BLaER1 (cell line): ENCODE data around the gene ASPN.

Experiments used
- H3K27ac ChIP-seq: shearing (Covaris generic); formaldehyde crosslinking; 2 replicates; pipeline ENCODE4 v1.8.1; 2022
- H3K27me3 ChIP-seq: shearing (Covaris generic); formaldehyde crosslinking; 2 replicates; pipeline ENCODE4 v1.8.1; 2022
- H3K36me3 ChIP-seq: shearing (Covaris generic); formaldehyde crosslinking; 2 replicates; pipeline ENCODE4 v1.8.1; 2022
- H3K4me1 ChIP-seq: shearing (Covaris generic); formaldehyde crosslinking; 2 replicates; pipeline ENCODE4 v1.8.1; 2022
- H3K4me2 ChIP-seq: shearing (Covaris generic); formaldehyde crosslinking; 2 replicates; pipeline ENCODE4 v1.8.1; 2022
- H3K4me3 ChIP-seq: shearing (Covaris generic); formaldehyde crosslinking; 2 replicates; pipeline ENCODE4 v1.8.1; 2022
- H3K9ac ChIP-seq: shearing (Covaris generic); formaldehyde crosslinking; 2 replicates; pipeline ENCODE4 v1.8.1; 2022
- H3K9me3 ChIP-seq: shearing (Covaris generic); formaldehyde crosslinking; 2 replicates; pipeline ENCODE4 v1.8.1; 2022
- H4K20me1 ChIP-seq: shearing (Covaris generic); formaldehyde crosslinking; 2 replicates; pipeline ENCODE4 v1.8.1; 2022
- Cebpa-rat ChIP-seq: shearing (Covaris generic); IDR thresholded peaks from 2 replicates; pipeline ENCODE4 v1.8.1; 2022

Gene ASPN

GRCh38 chr9:92520837-92521236 is 38.5 kb upstream of the ASPN start:
- Histone ChIP-seq H3K9me3 (0 out of 2 replicates have a peak, but pooled peaks cover 5% of the 10 kb centered on the region), H3K36me3 (0 out of 2 replicates have a peak, but pooled peaks cover 4% of the 10 kb centered on the region), H4K20me1 (no peaks in the 10 kb centered on the region), H3K9ac (no peak overlapping the region), H3K27ac (no peak overlapping the region), H3K4me1 (no peaks in the 10 kb centered on the region), H3K27me3 (no peaks in the 10 kb centered on the region), H3K4me3 (no peak overlapping the region), H3K4me2 (no peak overlapping the region)
- no peak for TF ChIP-seq Cebpa-rat

DNA sequence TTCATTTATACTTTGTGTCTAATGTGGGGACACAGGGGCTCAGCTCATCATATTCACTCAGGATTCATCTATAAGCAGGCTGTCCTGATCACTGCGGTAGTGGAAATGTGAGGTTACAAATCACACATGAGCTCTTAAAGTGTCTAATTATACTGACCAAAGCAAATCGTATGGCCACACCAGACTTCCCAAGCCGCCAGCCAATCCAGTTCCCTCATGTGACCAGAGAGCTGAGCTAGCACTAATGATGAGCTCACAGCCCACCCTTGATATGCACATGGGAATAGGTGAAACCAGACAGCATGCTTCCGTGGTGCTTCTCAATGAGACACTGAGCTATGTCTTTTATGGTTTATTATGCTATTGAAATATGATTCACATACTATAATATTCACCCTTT is 35.9 kb upstream of the ASPN start:
- Histone ChIP-seq H3K9ac (no peak overlapping the region), H3K27ac (no peak overlapping the region), H4K20me1 (no peaks in the 10 kb centered on the region), H3K27me3 (no peaks in the 10 kb centered on the region), H3K9me3 (0 out of 2 replicates have a peak, but pooled peaks cover 5% of the 10 kb centered on the region), H3K4me2 (no peak overlapping the region), H3K36me3 (0 out of 2 replicates have a peak, but pooled peaks cover 4% of the 10 kb centered on the region), H3K4me1 (peaks cover 7% of the 10 kb centered on the region), H3K4me3 (no peak overlapping the region)
- TF ChIP-seq Cebpa-rat, result no peak

DNA sequence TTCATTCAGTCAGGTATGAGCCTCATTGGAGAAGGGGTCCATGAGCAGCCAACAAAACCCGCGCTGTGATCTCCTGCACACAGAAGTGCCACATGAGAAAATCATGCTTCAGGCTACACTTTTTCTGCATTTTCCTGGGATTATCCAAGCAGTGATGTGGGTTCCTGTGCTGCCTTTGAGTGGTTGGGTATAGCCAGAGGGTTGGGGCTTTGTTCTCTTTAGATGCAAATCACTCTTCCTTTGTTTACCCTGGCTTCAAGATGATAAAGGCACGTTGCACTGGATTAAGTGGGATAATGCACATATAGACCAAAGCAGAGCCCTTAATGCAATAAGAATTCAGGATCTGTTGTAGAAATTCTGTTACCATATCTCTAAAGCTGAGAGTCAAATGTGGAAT is 34.7 kb upstream of the ASPN start:
- peaks cover 17% of the 10 kb centered on the region for H3K4me1 ChIP-seq
- TF ChIP-seq Cebpa-rat, result no peak
- H3K36me3 ChIP-seq, result 0 out of 2 replicates have a peak, but pooled peaks cover 4% of the 10 kb centered on the region
- no peak overlapping the region for H3K4me2 ChIP-seq
- 0 out of 2 replicates have a peak, but pooled peaks cover 5% of the 10 kb centered on the region for H3K9me3 ChIP-seq
- no peak overlapping the region for H3K9ac ChIP-seq
- no peaks in the 10 kb centered on the region for H3K27me3 ChIP-seq
- no peak overlapping the region for H3K4me3 ChIP-seq
- no peak overlapping the region for H3K27ac ChIP-seq
- H4K20me1 ChIP-seq, result no peaks in the 10 kb centered on the region

DNA sequence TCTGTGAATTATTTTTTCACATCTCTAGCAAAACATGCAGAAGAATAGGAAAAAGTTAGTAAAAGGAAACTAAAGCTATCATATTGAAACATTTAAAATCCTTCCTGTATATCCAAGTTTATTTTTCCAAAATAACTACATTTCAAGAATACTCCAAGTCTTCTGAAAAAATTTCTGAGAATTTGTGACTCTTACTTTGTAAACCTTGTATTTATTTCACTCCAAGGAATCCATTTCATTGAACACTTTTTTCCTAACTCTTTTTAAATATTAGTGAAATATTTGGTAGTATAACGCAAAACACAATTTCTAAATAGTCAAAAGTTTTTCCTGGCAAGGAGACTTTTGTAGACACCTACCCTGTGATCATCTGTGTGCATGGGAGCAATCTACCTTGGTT is 34.2 kb upstream of the ASPN start:
- Histone ChIP-seq H3K36me3 (0 out of 2 replicates have a peak, but pooled peaks cover 4% of the 10 kb centered on the region), H3K9ac (no peak overlapping the region), H3K27me3 (no peaks in the 10 kb centered on the region), H3K27ac (no peak overlapping the region), H3K4me2 (no peak overlapping the region), H3K9me3 (0 out of 2 replicates have a peak, but pooled peaks cover 5% of the 10 kb centered on the region), H4K20me1 (no peaks in the 10 kb centered on the region), H3K4me3 (no peak overlapping the region), H3K4me1 (peaks cover 17% of the 10 kb centered on the region)
- TF ChIP-seq Cebpa-rat, result no peak

- Histone ChIP-seq H3K4me3 (no peak overlapping the region), H3K9ac (no peak overlapping the region), H3K9me3 (no peaks in the 10 kb centered on the region)
Measured at GRCh38 chr9:92514635-92515034, 32.3 kb upstream of the ASPN start.

GRCh38 chr9:92513349-92513748 is 31.0 kb upstream of the ASPN start:
- no peak overlapping the region for H3K4me3 ChIP-seq
- H3K4me1 ChIP-seq, result peaks cover 25% of the 10 kb centered on the region
- H3K27ac ChIP-seq, result no peak overlapping the region; the same call in 1 of the 2 replicates
- H3K9me3 ChIP-seq, result no peaks in the 10 kb centered on the region
- no peaks in the 10 kb centered on the region for H4K20me1 ChIP-seq
- no peaks in the 10 kb centered on the region for H3K36me3 ChIP-seq
- no peak overlapping the region for H3K9ac ChIP-seq
- H3K4me2 ChIP-seq, result peak overlapping the region; percentile 53
- TF ChIP-seq Cebpa-rat, result no peak
- H3K27me3 ChIP-seq, result no peaks in the 10 kb centered on the region

More at GRCh38 chr9:92514635-92515034, 32.3 kb upstream of the ASPN start:
- Histone ChIP-seq H3K36me3 (no peaks in the 10 kb centered on the region), H3K4me2 (no peak overlapping the region), H3K27ac (no peak overlapping the region), H4K20me1 (no peaks in the 10 kb centered on the region), H3K4me1 (peaks cover 25% of the 10 kb centered on the region), H3K27me3 (no peaks in the 10 kb centered on the region)
- no peak for TF ChIP-seq Cebpa-rat

DNA sequence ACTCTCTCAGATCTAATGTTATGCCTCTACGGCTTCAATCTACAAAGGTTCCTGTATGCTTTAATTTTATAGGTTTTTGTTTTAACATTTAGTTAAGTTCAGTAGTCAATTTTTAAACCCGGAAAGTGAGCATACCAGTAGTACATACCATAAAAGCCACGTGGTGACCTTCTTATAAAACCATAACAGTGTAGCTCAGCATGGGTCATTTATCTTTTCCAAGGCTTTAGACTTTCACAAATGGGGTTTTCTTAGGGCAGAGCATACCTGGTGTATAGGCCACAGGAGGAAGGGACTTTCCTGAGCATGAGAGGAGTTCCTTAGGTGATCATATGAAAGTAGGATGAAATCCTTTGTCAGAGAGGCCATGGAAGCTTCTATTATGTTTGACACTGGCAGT is 30.3 kb upstream of the ASPN start:
- no peak for TF ChIP-seq Cebpa-rat

DNA sequence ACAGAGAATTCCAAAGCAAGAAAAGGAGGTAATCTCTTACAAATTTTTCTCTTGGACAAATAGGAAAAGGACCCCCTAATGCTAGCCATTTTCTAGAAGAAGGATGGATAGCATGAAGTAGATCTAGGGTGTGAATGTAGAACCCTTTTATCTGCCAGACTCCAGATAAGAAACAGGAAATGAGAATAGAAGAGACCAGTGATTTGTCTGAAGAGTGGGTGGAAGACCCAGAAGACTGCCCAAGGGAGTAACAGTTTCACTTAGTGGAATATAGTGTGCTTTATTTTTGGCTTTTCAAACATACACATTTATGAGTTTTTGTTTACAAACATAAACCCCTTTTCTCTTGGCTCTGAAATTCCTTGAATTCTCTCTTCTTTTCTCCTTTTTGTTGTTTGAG is 28.4 kb upstream of the ASPN start:
- H3K4me3 ChIP-seq, result no peak overlapping the region
- no peak for TF ChIP-seq Cebpa-rat
- no peaks in the 10 kb centered on the region for H3K9me3 ChIP-seq
- peaks cover 25% of the 10 kb centered on the region for H3K4me1 ChIP-seq
- no peaks in the 10 kb centered on the region for H4K20me1 ChIP-seq
- no peaks in the 10 kb centered on the region for H3K36me3 ChIP-seq
- H3K27ac ChIP-seq, result no peak overlapping the region
- H3K9ac ChIP-seq, result no peak overlapping the region
- H3K27me3 ChIP-seq, result no peaks in the 10 kb centered on the region
- peak overlapping the region; percentile 27 for H3K4me2 ChIP-seq

More for the DNA sequence above, 30.3 kb upstream of the ASPN start:
- no peaks in the 10 kb centered on the region for H3K36me3 ChIP-seq
- H3K4me2 ChIP-seq, result peak overlapping the region; percentile 53
- H3K4me1 ChIP-seq, result peaks cover 25% of the 10 kb centered on the region
- no peak overlapping the region for H3K4me3 ChIP-seq
- no peaks in the 10 kb centered on the region for H3K9me3 ChIP-seq
- no peak overlapping the region for H3K9ac ChIP-seq
- no peaks in the 10 kb centered on the region for H4K20me1 ChIP-seq
- no peak overlapping the region for H3K27ac ChIP-seq
- no peaks in the 10 kb centered on the region for H3K27me3 ChIP-seq

- Histone ChIP-seq H3K9me3 (no peaks in the 10 kb centered on the region), H3K4me1 (peaks cover 25% of the 10 kb centered on the region), H3K9ac (no peak overlapping the region), H3K36me3 (no peaks in the 10 kb centered on the region), H3K27ac (no peak overlapping the region), H3K4me2 (no peak overlapping the region), H3K4me3 (no peak overlapping the region), H4K20me1 (no peaks in the 10 kb centered on the region), H3K27me3 (no peaks in the 10 kb centered on the region)
- TF ChIP-seq Cebpa-rat, result no peak
Measured at GRCh38 chr9:92509050-92509449, 26.7 kb upstream of the ASPN start.

- H3K4me3 ChIP-seq, result no peak overlapping the region
- H3K27me3 ChIP-seq, result no peaks in the 10 kb centered on the region
- no peaks in the 10 kb centered on the region for H3K36me3 ChIP-seq
- TF ChIP-seq Cebpa-rat, result no peak
- H3K4me1 ChIP-seq, result peaks cover 19% of the 10 kb centered on the region
- H3K27ac ChIP-seq, result no peak overlapping the region
- H3K9ac ChIP-seq, result no peak overlapping the region
- H3K4me2 ChIP-seq, result no peak overlapping the region
- no peaks in the 10 kb centered on the region for H4K20me1 ChIP-seq
- H3K9me3 ChIP-seq, result no peaks in the 10 kb centered on the region
Measured at GRCh38 chr9:92508018-92508820, 25.9 kb upstream of the ASPN start.
